Measurements from ENCODE around the gene PMPCA. TPM values are rescaled to one million over a fixed set of nuclear protein-coding genes. Genes with fewer than 3 reads are reported as not detected.

PMPCA gene
- total and polyA plus RNA-seq, 2 of the 13 experiments (the other 11 are each of a cell fraction or from before 2014, with no cell fraction given), result 70.2 to 88.4 TPM

DNA sequence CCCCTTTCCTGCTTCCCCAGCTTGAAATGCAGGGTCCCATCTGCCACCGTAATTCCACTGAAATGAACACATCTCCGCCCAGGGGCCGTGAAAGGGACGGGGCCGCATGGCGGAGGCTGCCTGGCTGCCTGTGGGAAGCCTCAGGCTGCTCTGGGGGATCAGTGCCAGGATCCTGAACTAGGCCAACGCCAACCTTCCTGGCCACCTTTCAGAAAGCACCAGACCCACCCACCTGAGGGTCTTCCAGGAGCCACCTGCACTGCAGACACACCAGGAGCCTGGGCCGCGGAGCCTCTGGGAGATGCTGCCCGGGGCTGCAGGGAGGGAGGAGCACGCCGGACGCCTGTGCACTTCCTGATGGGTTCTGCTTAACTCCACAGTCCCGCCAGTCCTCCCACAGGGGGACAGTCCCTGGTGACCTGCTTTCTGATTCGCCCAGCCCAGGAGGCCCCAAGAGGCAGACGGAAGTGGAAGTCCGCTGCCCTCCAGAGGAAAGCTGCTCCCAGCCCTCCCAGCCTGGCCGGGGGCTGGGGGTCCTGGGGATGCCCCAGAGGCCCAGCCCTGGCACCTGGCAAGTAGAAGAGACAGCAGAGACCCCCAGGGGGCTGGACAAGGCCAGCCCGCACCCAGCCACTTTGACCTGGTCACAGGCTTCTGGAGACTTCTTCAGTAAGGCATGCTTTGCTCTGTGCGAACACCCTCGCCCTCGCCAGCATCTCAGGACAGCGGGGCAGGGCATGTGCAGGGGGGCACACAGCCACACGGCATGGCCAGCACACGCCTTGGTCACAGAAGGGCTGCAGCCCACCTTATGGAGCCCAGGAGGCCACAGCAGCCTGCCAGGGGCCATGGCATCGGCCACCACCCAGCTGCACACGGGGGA lies 36.9 kb upstream of the PMPCA start, which contains the start of gene CARD9 (continued):
- no peak for TF ChIP-seq ONECUT2 (CRISPR knock-in tag; IDR thresholded peaks at IDR 0.05)
- TF ChIP-seq JUNB (CRISPR knock-in tag; IDR thresholded peaks at IDR 0.05; ENCODE audit: borderline replicate concordance), result no peak
- TF ChIP-seq SALL1 (CRISPR knock-in tag; IDR thresholded peaks at IDR 0.05), result no peak
- no peak for TF ChIP-seq ISX (CRISPR knock-in tag; conservative IDR thresholded peaks at IDR 0.05)
- TF ChIP-seq, protein P1, sequence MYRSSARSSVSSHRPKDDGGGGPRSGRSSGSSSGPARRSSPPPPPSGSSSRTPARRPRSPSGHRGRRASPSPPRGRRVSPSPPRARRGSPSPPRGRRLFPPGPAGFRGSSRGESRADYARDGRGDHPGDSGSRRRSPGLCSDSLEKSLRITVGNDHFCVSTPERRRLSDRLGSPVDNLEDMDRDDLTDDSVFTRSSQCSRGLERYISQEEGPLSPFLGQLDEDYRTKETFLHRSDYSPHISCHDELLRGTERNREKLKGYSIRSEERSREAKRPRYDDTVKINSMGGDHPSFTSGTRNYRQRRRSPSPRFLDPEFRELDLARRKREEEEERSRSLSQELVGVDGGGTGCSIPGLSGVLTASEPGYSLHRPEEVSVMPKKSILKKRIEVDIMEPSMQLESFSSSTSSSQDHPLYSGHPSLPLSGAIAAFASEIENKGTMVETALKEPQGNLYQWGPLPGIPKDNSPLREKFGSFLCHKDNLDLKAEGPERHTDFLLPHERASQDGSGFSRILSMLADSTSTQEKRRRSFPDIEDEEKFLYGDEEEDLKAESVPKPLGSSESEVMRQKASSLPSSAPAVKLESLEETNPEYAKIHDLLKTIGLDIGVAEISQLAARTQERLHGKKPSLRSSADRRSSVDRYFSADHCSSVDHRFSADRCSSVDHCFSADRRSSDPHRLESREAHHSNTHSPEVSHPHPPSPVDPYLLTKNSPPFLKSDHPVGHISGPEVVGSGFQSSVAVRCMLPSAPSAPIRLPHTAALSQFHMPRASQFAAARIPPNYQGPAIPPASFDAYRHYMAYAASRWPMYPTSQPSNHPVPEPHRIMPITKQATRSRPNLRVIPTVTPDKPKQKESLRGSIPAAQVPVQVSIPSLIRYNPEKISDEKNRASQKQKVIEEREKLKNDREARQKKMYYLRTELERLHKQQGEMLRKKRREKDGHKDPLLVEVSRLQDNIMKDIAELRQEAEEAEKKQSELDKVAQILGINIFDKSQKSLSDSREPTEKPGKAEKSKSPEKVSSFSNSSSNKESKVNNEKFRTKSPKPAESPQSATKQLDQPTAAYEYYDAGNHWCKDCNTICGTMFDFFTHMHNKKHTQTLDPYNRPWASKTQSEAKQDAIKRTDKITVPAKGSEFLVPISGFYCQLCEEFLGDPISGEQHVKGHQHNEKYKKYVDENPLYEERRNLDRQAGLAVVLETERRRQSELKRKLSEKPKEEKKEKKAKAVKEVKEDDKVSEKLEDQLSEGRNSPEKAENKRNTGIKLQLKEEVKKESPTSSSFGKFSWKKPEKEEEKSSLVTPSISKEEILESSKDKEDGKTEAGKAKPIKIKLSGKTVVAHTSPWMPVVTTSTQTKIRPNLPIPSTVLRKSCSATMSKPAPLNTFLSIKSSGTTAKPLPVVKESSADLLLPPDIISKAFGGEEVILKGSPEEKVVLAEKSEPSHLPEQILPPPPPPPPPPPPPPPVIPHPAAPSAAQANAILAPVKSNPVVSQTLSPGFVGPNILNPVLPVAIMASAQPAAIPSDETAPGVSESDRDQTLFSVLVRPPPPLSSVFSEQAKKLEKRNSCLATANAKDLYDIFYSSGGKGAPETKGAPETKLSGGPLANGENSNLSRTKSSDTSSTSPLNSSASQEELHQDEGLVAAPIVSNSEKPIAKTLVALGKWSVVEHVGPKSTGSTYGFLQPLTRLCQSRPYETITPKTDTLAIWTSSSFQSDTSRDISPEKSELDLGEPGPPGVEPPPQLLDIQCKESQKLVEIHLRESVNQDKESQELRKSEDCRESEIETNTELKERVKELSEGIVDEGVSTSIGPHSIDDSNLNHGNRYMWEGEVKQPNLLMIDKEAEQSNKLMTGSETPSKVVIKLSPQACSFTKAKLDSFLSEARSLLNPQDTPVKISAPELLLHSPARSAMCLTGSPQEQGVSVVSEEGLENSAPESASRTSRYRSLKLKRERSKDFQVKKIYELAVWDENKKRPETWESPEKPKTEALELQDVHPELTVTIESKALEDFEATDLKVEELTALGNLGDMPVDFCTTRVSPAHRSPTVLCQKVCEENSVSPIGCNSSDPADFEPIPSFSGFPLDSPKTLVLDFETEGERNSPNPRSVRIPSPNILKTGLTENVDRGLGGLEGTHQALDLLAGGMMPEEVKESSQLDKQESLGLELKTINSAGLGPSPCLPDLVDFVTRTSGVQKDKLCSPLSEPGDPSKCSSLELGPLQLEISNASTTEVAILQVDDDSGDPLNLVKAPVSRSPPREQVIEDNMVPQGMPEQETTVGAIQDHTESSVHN (CRISPR knock-in tag; IDR thresholded peaks at IDR 0.05), result no peak
- TF ChIP-seq ZNF263 (CRISPR knock-in tag; IDR thresholded peaks at IDR 0.05), result peak; percentile 99
- TF ChIP-seq ZNF260 (CRISPR knock-in tag; IDR thresholded peaks at IDR 0.05; ENCODE audit: borderline replicate concordance, low read depth), result no peak
- no peak; the same call in 2 of the 3 replicates for TF ChIP-seq MXI1 (IDR thresholded peaks at IDR 0.05; ENCODE audit: borderline replicate concordance, low read depth, low read length)
- TF ChIP-seq, protein P2, sequence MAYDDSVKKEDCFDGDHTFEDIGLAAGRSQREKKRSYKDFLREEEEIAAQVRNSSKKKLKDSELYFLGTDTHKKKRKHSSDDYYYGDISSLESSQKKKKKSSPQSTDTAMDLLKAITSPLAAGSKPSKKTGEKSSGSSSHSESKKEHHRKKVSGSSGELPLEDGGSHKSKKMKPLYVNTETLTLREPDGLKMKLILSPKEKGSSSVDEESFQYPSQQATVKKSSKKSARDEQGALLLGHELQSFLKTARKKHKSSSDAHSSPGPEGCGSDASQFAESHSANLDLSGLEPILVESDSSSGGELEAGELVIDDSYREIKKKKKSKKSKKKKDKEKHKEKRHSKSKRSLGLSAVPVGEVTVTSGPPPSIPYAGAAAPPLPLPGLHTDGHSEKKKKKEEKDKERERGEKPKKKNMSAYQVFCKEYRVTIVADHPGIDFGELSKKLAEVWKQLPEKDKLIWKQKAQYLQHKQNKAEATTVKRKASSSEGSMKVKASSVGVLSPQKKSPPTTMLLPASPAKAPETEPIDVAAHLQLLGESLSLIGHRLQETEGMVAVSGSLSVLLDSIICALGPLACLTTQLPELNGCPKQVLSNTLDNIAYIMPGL (CRISPR knock-in tag; IDR thresholded peaks at IDR 0.05; ENCODE audit: borderline replicate concordance in 1 of 2, low read depth in 1 of 2), result no peak
- no peak for TF ChIP-seq ZNF501 (CRISPR knock-in tag; IDR thresholded peaks at IDR 0.05)
- TF ChIP-seq, protein P3, sequence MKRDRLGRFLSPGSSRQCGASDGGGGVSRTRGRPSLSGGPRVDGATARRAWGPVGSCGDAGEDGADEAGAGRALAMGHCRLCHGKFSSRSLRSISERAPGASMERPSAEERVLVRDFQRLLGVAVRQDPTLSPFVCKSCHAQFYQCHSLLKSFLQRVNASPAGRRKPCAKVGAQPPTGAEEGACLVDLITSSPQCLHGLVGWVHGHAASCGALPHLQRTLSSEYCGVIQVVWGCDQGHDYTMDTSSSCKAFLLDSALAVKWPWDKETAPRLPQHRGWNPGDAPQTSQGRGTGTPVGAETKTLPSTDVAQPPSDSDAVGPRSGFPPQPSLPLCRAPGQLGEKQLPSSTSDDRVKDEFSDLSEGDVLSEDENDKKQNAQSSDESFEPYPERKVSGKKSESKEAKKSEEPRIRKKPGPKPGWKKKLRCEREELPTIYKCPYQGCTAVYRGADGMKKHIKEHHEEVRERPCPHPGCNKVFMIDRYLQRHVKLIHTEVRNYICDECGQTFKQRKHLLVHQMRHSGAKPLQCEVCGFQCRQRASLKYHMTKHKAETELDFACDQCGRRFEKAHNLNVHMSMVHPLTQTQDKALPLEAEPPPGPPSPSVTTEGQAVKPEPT (CRISPR knock-in tag; IDR thresholded peaks at IDR 0.05; ENCODE audit: low read depth), result no peak

Data from HepG2 (cell line).